ENCODE data around the gene SHLD2.
"Not testable (repeated sequence)": the region's sequence is repeated elsewhere in the genome, so short reads cannot be mapped to it uniquely, and the experiment has no call there.

SHLD2 gene

GRCh38 chr10:87085537-87085936 is 9.5 kb upstream of the SHLD2 start:
- DNase-seq, result no peak

- DNase-seq, result no peak
Observed at GRCh38 chr10:87089746-87090145, 5.3 kb upstream of the SHLD2 start.

- no peak for DNase-seq
Observed at GRCh38 chr10:87090779-87091178, 4.2 kb upstream of the SHLD2 start.

- DNase-seq, result no peak
Observed at GRCh38 chr10:87092376-87092860, 2.6 kb upstream of the SHLD2 start.

- no peak for DNase-seq
Observed at GRCh38 chr10:87092861-87093631, 2.0 kb upstream of the SHLD2 start.

DNA sequence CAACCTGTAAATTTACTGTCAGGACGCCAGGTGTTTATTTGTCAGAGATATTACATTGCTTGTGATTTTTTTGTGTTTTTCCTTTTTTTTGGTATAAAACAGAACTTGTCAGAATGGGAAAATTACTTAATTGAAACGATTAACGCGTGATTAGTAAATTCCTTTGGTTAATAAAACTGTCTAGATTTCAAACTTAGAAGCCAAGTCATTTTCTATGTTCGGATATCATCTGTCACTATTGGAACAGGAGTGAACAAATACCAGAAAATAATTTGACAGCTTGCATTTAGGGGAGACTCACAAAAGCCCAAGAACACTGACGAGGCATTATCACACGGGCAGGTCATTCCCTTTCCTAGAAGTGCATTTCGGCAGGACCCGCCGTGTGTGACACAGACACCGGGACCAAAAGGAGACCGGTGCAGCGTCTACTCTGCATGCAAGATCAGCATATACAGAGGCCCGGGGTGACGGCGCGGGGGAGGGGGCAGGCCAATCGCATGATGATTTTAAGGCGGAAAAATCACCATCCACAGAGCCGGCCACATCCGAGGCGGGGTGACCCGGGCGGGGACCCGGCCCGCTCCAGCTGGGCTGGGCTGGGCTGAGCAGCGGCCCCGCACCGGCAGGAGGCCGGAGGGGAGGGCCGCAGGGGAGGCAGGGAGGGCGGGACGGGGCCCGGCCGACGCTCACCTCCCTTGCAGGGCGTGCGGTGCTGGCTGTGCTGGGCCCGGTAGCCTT is 1.2 kb upstream of the SHLD2 start:
- peak; percentile 45 for DNase-seq

DNA sequence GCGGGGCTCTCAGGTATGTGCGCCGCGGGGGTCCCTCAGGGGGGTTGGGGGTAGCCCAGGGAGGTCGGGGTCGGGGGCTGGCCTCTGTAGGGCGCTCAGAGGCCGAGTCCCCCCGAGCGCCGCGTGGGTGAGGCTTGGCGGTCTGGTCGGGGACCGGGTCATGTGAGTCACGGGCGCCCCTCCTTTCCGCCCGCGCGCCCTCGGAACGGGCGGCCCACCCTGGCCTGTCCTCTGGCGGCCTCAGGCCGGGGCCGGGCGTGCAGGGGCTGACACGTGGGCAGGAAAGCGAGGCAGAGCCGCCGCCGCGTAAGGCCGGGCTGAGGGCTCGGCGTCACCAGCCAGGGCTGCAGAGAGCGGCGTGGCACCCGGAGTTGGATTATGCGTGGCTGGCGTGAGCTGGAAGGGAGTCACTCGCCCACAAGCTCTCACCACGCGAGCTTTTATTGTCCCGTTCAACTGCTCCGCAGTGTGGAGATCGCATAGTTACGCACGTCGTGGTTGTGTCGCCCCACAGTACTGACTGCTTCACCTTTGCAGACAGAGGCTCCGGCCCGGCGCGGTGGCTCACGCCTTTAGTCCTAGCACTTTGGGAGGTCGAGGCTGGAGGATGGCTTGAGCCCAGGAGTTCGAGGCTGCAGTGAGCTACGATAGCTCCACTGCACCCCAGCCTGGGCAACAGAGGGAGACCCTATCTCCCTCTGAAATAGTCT is 385 bp downstream of the SHLD2 start:
- peak; percentile 86 for DNase-seq

- DNase-seq, result no peak
Observed at GRCh38 chr10:87101996-87102395, 7.0 kb downstream of the SHLD2 start.

- DNase-seq, result not testable (repeated sequence)
Observed at GRCh38 chr10:87104727-87105126, 9.7 kb downstream of the SHLD2 start.

- DNase-seq, result no peak
Observed at GRCh38 chr10:87105446-87106124, 10.6 kb downstream of the SHLD2 start.

DNA sequence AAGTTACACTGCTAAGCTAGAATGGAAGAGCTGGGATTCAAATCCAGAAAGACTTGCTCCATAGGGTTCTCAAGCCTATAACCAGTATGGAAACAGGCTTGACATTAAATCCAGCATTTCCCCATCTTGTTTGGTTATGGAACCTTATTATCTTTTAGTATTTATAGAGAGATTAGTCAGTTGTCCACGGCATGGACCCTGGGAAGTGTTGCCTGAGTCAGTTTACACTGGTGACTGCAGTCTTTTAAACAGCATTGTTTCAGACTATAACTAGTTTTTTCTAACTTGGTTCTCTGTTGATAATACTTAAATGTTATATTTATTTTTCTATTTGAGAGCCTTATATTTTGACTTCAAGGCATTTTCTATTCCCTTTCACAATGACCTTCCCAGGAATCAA is 23.1 kb downstream of the SHLD2 start:
- not testable (repeated sequence) for DNase-seq

DNA sequence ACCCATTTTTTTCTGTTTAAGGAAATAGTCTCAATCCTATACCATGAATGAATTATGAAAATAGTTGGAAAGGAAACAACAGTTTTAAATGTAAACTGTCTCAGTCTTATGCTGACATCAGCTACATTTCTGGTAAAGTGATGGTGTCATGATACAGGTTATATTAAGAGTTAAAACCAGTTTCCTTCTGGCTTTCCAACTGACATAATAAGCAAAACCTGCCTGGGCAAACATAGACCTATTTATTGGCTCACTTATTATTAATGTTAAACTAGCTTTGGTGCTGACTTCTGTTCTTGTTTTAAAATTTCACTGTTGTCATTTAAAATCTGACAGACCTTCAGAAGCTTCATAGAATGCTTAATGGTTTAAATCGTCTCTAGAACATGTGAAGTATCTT is 24.0 kb downstream of the SHLD2 start:
- not testable (repeated sequence) for DNase-seq

DNA sequence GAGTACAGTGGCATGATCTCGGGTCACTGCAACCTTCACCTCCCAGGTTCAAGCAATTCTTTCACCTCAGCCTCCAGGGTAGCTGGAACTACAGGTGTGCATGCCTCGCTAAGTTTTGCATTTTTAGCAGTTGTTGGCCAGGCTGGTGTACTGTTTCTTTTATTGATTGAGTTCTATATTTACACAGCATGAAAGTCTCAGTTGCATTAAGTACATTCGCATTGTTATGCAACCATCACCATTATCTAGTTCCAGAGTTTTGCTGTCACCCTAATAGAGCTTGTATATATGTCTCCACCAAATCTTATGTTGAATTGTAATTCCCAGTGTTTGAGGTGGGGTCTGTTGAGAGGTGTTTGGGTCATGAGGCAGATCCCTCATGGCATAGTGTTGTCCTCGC is 28.3 kb downstream of the SHLD2 start:
- DNase-seq, result not testable (repeated sequence)

GRCh38 chr10:87127048-87127447 is 32.0 kb downstream of the SHLD2 start:
- not testable (repeated sequence) for DNase-seq

DNA sequence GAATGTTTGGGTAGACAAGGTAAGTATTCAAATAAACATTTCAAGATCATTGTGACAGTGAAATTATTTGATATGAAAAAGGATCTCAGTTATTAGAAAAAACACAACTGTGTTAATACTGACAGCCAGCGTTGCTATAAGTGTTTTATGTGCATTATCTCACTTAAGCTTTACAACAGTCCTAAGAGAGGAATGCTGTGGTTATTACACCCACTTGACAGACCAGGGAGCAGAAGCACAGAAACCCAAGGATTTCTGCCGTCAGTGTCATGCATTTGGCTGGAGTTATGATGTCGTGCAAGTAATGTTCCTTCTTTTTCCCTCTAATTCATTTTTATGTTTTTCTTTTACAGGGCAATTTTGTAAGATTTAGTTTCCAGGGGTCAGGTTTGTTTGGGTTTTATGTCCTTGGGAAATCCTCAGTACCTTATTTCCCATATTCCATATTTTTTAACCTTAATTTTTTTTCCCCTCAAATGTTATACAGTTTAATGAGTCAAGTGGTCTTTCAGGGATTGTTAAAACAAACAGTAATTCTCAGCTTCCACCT is 32.7 kb downstream of the SHLD2 start:
- DNase-seq, result not testable (repeated sequence)

GRCh38 chr10:87132176-87132575 is 37.2 kb downstream of the SHLD2 start:
- not testable (repeated sequence) for DNase-seq

GRCh38 chr10:87133936-87134335 is 38.9 kb downstream of the SHLD2 start:
- DNase-seq, result not testable (repeated sequence)

DNA sequence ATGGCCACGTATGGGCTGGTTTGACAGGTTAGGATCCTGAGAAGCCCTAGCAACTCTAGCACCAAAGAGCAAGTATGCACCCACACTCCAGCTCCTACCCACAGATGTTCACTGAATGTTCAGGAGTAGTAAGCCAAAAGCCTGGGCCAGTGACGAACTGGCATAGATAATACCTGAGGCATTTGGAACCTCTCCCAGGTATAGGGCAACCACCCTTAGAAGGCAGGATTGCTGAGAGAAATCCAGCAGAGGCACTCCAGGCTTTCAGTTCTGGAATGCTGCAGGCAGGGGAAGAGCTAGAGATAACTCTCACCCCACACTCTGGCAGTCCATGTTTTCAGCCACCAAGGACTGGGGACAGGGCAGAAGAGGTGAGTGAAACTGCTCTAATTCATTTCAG is 39.4 kb downstream of the SHLD2 start:
- DNase-seq, result not testable (repeated sequence)

DNA sequence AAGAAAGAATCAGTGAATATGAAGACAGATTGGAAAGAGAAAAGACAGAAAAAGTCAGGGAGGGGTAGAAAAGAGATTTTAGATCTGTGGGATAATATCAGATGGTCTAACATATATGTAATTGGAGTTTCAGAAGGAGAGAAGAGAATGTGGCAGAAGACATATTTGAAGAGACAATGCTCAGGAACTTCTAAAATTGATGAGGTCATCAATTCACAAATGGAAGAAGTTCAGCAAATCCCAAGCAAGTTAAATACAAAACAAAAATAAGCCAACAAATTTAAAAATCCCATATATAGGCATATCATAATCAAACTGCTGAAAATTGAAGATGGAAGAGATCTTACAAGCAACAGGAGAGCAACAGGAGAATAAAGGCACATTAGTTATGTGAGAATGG is 42.5 kb downstream of the SHLD2 start:
- not testable (repeated sequence) for DNase-seq

GRCh38 chr10:87142230-87143108 is 47.5 kb downstream of the SHLD2 start:
- peak; percentile 44 for DNase-seq

- DNase-seq, result not testable (repeated sequence)
Observed at GRCh38 chr10:87143109-87143418, 48.1 kb downstream of the SHLD2 start.

Data from fibroblast of skin of back (primary cell).